Activated CD4-positive, alpha-beta T cell treated with anti-CD3 and anti-CD28 coated beads for 48 hours (primary cell): ENCODE results near the gene TARDBP.
"Not testable (repeated sequence)": the region's sequence is repeated elsewhere in the genome, so short reads cannot be mapped to it uniquely, and the experiment has no call there.

ENCODE experiments used
- DNase-seq: peaks from one replicate; pipeline ENCODE4 v3.0.0-alpha.2; 2020

Gene TARDBP

GRCh38 chr1:10996100-10996499, 16.4 kb upstream of the TARDBP start:
- no peak for DNase-seq

GRCh38 chr1:11000526-11000925, 11.9 kb upstream of the TARDBP start:
- DNase-seq = no peak

GRCh38 chr1:11013160-11013531, 692 bp downstream of the TARDBP start:
- no peak for DNase-seq

- DNase-seq = not testable (repeated sequence)
Observed at GRCh38 chr1:11019358-11019757, 6.9 kb downstream of the TARDBP start.

GRCh38 chr1:11019971-11020370, 7.5 kb downstream of the TARDBP start:
- DNase-seq = no peak

- DNase-seq = no peak
Observed at GRCh38 chr1:11023201-11023600, 10.7 kb downstream of the TARDBP start.

GRCh38 chr1:11024154-11024873, 11.9 kb downstream of the TARDBP start:
- DNase-seq = no peak

GRCh38 chr1:11024874-11025203, 12.4 kb downstream of the TARDBP start:
- no peak for DNase-seq

GRCh38 chr1:11025618-11026017, 13.2 kb downstream of the TARDBP start:
- no peak for DNase-seq

GRCh38 chr1:11026052-11026451, 13.6 kb downstream of the TARDBP start:
- DNase-seq = no peak

GRCh38 chr1:11026903-11027302, 14.4 kb downstream of the TARDBP start:
- no peak for DNase-seq

GRCh38 chr1:11027316-11027715, 14.9 kb downstream of the TARDBP start:
- DNase-seq = no peak

GRCh38 chr1:11028018-11028417, 15.6 kb downstream of the TARDBP start:
- DNase-seq = no peak

- no peak for DNase-seq
Observed at GRCh38 chr1:11030865-11031264, 18.4 kb downstream of the TARDBP start.

GRCh38 chr1:11031624-11032262, 19.3 kb downstream of the TARDBP start:
- DNase-seq = no peak

- DNase-seq = not testable (repeated sequence)
Observed at GRCh38 chr1:11037019-11037739, 24.7 kb downstream of the TARDBP start.

GRCh38 chr1:11037740-11038182, 25.3 kb downstream of the TARDBP start:
- peak; percentile 92 for DNase-seq

GRCh38 chr1:11039351-11040104, 27.1 kb downstream of the TARDBP start:
- DNase-seq = no peak

GRCh38 chr1:11040105-11040429, 27.6 kb downstream of the TARDBP start:
- not testable (repeated sequence) for DNase-seq

- DNase-seq = no peak
Observed at GRCh38 chr1:11041048-11041447, 28.6 kb downstream of the TARDBP start.

GRCh38 chr1:11042065-11042464, 29.6 kb downstream of the TARDBP start:
- DNase-seq = no peak

- no peak for DNase-seq
Observed at GRCh38 chr1:11042995-11043874, 30.8 kb downstream of the TARDBP start.
